ENCODE data around the gene GLP2R.
"Not testable (repeated sequence)": the region's sequence is repeated elsewhere in the genome, so short reads cannot be mapped to it uniquely, and the experiment has no call there.

Gene GLP2R, protein sequence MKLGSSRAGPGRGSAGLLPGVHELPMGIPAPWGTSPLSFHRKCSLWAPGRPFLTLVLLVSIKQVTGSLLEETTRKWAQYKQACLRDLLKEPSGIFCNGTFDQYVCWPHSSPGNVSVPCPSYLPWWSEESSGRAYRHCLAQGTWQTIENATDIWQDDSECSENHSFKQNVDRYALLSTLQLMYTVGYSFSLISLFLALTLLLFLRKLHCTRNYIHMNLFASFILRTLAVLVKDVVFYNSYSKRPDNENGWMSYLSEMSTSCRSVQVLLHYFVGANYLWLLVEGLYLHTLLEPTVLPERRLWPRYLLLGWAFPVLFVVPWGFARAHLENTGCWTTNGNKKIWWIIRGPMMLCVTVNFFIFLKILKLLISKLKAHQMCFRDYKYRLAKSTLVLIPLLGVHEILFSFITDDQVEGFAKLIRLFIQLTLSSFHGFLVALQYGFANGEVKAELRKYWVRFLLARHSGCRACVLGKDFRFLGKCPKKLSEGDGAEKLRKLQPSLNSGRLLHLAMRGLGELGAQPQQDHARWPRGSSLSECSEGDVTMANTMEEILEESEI

DNA sequence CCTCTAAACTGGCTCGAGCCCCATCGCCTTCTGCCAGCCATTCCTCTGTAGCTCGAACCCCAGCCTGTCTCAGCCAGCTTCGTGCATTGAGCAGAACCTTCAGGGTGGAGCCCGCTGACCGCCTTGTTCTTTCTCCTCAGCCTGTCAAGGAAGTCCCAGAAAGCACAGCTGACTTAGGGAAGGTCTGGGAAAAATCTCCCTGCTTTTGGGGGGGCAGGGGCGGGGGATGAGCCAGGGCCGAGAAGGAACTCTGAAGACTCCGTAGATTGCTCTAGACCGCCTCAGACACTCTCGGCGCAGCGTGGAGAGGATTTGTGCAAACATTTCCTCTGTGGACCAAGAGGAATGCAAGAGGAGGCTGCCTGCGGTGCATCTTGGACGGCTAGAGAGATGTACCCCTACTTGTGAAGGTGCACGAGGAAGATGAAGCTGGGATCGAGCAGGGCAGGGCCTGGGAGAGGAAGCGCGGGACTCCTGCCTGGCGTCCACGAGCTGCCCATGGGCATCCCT is at the start of gene GLP2R:
Gene GLP2R, plus strand, starts transcription at position 284 of the 510 bp plus-strand sequence. Its CDS starts 140 bp downstream, at position 424.
- no peak within 1 kb of the TSS for H3K4me3 ChIP-seq (replicated peaks in 1 of 2; ENCODE audit: low read depth in 2 of 2, low read length in 2 of 2)
- no peak for DNase-seq (ENCODE audit: low read depth in 2 of 2)
- TF ChIP-seq, protein P1, sequence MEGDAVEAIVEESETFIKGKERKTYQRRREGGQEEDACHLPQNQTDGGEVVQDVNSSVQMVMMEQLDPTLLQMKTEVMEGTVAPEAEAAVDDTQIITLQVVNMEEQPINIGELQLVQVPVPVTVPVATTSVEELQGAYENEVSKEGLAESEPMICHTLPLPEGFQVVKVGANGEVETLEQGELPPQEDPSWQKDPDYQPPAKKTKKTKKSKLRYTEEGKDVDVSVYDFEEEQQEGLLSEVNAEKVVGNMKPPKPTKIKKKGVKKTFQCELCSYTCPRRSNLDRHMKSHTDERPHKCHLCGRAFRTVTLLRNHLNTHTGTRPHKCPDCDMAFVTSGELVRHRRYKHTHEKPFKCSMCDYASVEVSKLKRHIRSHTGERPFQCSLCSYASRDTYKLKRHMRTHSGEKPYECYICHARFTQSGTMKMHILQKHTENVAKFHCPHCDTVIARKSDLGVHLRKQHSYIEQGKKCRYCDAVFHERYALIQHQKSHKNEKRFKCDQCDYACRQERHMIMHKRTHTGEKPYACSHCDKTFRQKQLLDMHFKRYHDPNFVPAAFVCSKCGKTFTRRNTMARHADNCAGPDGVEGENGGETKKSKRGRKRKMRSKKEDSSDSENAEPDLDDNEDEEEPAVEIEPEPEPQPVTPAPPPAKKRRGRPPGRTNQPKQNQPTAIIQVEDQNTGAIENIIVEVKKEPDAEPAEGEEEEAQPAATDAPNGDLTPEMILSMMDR (IDR thresholded peaks at IDR 0.05; ENCODE audit: low read depth, low read length), result no peak

DNA sequence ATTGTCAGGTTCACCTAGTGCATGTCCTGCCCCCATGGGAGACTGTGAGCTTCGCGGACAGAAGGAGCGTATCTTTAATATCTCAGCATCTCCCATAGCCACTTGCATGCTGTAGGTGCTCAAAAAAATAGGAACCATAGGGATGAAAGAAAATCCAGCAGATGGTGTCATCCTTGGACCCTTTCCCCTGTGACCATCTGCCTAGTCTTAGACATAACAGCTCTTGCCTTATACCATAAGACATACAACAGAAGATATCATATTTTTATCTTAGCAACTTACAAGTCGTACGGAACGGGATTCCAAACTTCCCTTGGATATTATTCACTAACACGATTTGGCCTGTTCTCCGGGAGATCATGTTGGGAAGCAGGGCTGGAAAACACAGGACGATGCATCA is 48.8 kb upstream of the GLP2R start:
- DNase-seq (ENCODE audit: low read depth in 2 of 2), result no peak
- TF ChIP-seq, protein P1 (IDR thresholded peaks at IDR 0.05; ENCODE audit: low read depth, low read length), result no peak

DNA sequence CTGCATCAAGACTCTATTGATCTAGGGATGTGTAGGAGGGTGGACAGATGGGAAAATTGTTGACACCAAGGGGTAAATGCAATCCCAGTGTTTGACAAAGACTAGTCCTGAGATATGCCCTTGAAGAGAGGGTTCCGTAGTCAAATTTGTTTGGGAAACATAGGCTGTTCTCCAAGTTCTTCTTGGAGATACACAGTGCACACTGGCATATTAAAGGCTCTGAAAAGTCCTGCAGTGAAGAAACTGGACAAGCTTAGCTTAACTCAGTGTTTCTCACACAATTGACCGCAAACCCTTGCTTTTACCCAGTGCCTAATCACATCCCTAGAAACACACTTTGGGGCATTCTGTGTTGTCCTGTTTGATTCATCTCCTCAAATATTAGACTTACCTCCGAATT is 45.2 kb upstream of the GLP2R start:
- TF ChIP-seq, protein P1 (IDR thresholded peaks at IDR 0.05; ENCODE audit: low read depth, low read length), result no peak
- DNase-seq (ENCODE audit: low read depth in 2 of 2), result no peak
- H3K4me3 ChIP-seq (replicated peaks in 1 of 2; ENCODE audit: low read depth in 2 of 2, low read length in 2 of 2), result no peak overlapping the region

More for the DNA sequence above, 48.8 kb upstream of the GLP2R start:
- no peak overlapping the region for H3K4me3 ChIP-seq (replicated peaks in 1 of 2; ENCODE audit: low read depth in 2 of 2, low read length in 2 of 2)

DNA sequence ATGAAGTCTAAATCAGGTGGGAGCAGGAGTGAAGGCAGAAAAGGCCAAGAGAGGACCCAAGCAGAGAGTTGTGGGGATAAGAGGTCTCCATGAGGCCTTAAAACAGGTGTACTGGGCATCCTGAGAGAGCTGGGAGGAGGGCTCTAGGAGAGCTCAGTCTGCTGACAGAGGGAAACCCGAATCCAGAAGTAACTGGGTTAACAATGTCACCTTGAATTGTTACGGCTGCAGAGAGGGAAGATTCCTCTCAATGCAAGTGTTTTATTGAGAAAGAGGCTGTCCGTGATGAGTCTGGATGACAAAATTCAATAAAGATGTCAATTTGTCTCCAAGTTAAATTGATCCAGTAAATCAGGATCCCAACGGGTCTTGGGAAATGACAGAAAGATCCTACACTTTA is 42.7 kb upstream of the GLP2R start:
- H3K4me3 ChIP-seq (replicated peaks in 1 of 2; ENCODE audit: low read depth in 2 of 2, low read length in 2 of 2), result no peak overlapping the region
- no peak for DNase-seq (ENCODE audit: low read depth in 2 of 2)

DNA sequence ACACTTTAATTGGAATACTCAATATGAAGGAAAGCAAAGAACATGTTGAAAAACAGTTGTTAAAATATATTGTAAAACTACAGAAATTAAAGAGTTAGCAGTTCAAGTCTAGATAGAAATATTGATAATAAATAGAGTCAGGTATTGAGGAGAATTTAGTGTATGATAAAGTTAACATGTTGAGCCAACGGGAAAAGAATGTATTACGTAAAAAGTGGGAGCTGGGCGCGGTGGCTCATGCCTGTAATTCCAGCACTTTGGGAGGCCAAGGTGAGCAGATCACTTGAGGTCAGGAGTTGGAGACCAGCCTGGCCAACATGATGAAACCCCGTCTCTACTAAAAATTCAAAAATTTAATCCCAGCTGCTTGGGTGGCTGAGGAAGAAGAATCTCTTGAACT is 42.3 kb upstream of the GLP2R start:
- H3K4me3 ChIP-seq (replicated peaks in 1 of 2; ENCODE audit: low read depth in 2 of 2, low read length in 2 of 2); DNase-seq (ENCODE audit: low read depth in 2 of 2): not testable (repeated sequence)

More for the DNA sequence above, 42.7 kb upstream of the GLP2R start:
- TF ChIP-seq, protein P1 (IDR thresholded peaks at IDR 0.05; ENCODE audit: low read depth, low read length), result no peak

DNA sequence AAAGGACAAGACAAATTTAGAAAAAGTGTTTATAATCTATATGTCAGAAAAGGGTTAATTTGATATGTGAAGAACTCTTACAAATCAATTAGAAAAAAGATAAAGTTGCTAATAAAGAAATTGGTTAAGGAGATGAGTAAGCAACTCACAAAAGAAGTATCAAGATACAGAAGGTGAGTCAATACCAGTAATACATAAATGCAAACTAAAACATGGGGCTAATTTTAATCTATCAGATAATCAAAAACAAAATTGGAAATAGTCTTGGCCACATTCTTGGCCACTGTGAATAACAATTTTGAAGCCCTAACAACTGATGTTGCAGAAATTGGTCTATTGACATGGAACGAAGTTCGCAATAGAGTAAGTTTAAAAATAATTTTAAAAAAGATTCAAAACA is 41.2 kb upstream of the GLP2R start:
- H3K4me3 ChIP-seq (replicated peaks in 1 of 2; ENCODE audit: low read depth in 2 of 2, low read length in 2 of 2), result no peak overlapping the region
- TF ChIP-seq, protein P1 (IDR thresholded peaks at IDR 0.05; ENCODE audit: low read depth, low read length), result no peak
- DNase-seq (ENCODE audit: low read depth in 2 of 2), result no peak

DNA sequence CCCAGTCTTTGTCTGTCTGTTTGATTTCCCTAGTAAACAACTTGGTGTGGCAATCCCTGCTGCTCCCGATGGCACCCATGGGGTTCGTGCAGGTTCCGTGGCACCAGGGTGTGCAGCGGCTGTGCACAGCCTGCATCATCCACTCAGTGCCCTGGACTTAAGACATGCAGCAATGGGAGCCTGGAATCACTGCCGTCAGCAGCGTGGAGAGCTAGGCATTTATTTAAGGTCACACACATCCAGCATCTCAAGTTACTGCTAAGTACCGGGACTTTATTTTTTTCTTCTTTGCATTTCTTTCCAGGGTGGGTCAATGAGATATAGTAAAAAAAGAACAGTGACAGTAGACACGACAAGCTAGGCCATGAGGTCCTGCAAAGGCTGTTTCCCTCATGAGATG is 37.1 kb upstream of the GLP2R start:
- no peak overlapping the region for H3K4me3 ChIP-seq (replicated peaks in 1 of 2; ENCODE audit: low read depth in 2 of 2, low read length in 2 of 2)
- TF ChIP-seq, protein P1 (IDR thresholded peaks at IDR 0.05; ENCODE audit: low read depth, low read length), result no peak
- DNase-seq (ENCODE audit: low read depth in 2 of 2), result no peak
